IMR-90 (cell line): Measurements from ENCODE around the gene FEM1B. TPM values are rescaled to one million over a fixed set of nuclear protein-coding genes. Genes with fewer than 3 reads are reported as not detected.

ENCODE experiments used
- ATAC-seq: fragments of 200-7000 bp; cut with Tn5 transposase; 2 replicates; pipeline ENCODE4 v1.9.1; 2020; ENCODE audit warnings: low read depth, mild to moderate bottlenecking, moderate library complexity
- BruUV-seq: library from RNA; stranded (reverse); fragments of 400-500 nt; replicated peaks from 2 replicates; lab custom pipeline; 2021; lab: Mats Ljungman, UMichigan
- CTCF ChIA-PET: fragments of 300-600 bp; formaldehyde crosslinking; extraction: SDS; loops from one replicate; lab custom pipeline; 2021; ENCODE audit warnings: antibody characterized with exemption; lab: Yijun Ruan, JAX
- POLR2A ChIA-PET: fragments of 300-600 bp; sonication (Branson Sonifier 250); formaldehyde crosslinking; loops from one replicate; lab custom pipeline; 2022; ENCODE audit warnings: antibody characterized with exemption; ENCODE audit not compliant: unreplicated experiment; lab: Charles Lee
- DNase-seq: peaks from one replicate; pipeline ENCODE4 v3.0.0; 2013
- H2AFZ ChIP-seq: replicated peaks from 2 replicates; pipeline ENCODE3; 2013; ENCODE audit warnings: low read length, mild to moderate bottlenecking; ENCODE audit not compliant: poor library complexity
- H2AK5ac ChIP-seq: 2 replicates; pipeline ENCODE4 v1.6.1; 2013; ENCODE audit warnings: low read depth, low read length, inconsistent platforms
- H2AK9ac ChIP-seq: replicated peaks from 2 replicates; pipeline ENCODE3; 2013; ENCODE audit warnings: mild to moderate bottlenecking, low read depth, low read length, moderate library complexity; ENCODE audit not compliant: poor library complexity
- H2BK120ac ChIP-seq: 2 replicates; pipeline ENCODE4 v1.6.1; 2013; ENCODE audit warnings: low read depth, low read length, inconsistent platforms
- H2BK15ac ChIP-seq: 3 replicates; pipeline ENCODE4 v1.6.1; 2013; ENCODE audit warnings: low read depth, low read length, inconsistent platforms
- H2BK20ac ChIP-seq: 2 replicates; pipeline ENCODE4 v1.6.1; 2013; ENCODE audit warnings: low read depth, mild to moderate bottlenecking, inconsistent platforms, low read length, moderate library complexity
- H2BK5ac ChIP-seq: 2 replicates; pipeline ENCODE4 v1.6.1; 2013; ENCODE audit warnings: mild to moderate bottlenecking, low read depth, low read length, inconsistent platforms; ENCODE audit not compliant: poor library complexity, severe bottlenecking
- H3K14ac ChIP-seq: replicated peaks from 2 replicates; pipeline ENCODE4 v1.6.1; 2013; ENCODE audit warnings: low read depth, low read length, inconsistent platforms
- H3K18ac ChIP-seq: 2 replicates; pipeline ENCODE4 v1.6.1; 2013; ENCODE audit warnings: low read depth, low read length, control low read depth
- H3K23ac ChIP-seq: 2 replicates; pipeline ENCODE4 v1.6.1; 2013; ENCODE audit warnings: low read depth, low read length, inconsistent platforms
- H3K27ac ChIP-seq: 2 replicates; pipeline ENCODE4 v1.5.1; 2013; ENCODE audit warnings: mild to moderate bottlenecking, control low read depth, low read length; ENCODE audit not compliant: insufficient read depth
- H3K27me3 ChIP-seq: 2 replicates; pipeline ENCODE4 v1.6.1; 2013; ENCODE audit warnings: low read length; ENCODE audit not compliant: control insufficient read depth, insufficient read depth
- H3K36me3 ChIP-seq: 2 replicates; pipeline ENCODE4 v1.6.1; 2013; ENCODE audit warnings: low read length, mixed read lengths; ENCODE audit not compliant: control insufficient read depth, insufficient read depth
- H3K4ac ChIP-seq: 2 replicates; pipeline ENCODE4 v1.6.1; 2013; ENCODE audit warnings: low read depth, low read length, inconsistent platforms
- H3K4me1 ChIP-seq: 2 replicates; pipeline ENCODE4 v1.6.1; 2013; ENCODE audit warnings: low read length, mixed read lengths; ENCODE audit not compliant: control insufficient read depth, insufficient read depth
- H3K4me2 ChIP-seq: 2 replicates; pipeline ENCODE4 v1.6.1; 2013; ENCODE audit warnings: low read depth, mild to moderate bottlenecking, control low read depth, low read length, moderate library complexity
- H3K4me3 ChIP-seq: 2 replicates; pipeline ENCODE4 v1.5.1; 2013; ENCODE audit warnings: low read depth, mild to moderate bottlenecking, control low read depth, low read length, moderate library complexity; ENCODE audit not compliant: insufficient read depth
- H3K56ac ChIP-seq: 2 replicates; pipeline ENCODE4 v1.6.1; 2013; ENCODE audit warnings: low read length, inconsistent platforms; ENCODE audit not compliant: insufficient read depth; ENCODE audit errors: extremely low read depth
- H3K79me1 ChIP-seq, 2 experiments: 2 replicates each; pipeline ENCODE4 v1.6.1; 2013; ENCODE audit warnings: low read length in 2 of 2, inconsistent platforms in 1 of 2, low read depth in 1 of 2
- H3K9ac ChIP-seq: 2 replicates; pipeline ENCODE4 v1.6.1; 2013; ENCODE audit warnings: low read depth, low read length, control low read depth
- H3K9me1 ChIP-seq: 2 replicates; pipeline ENCODE4 v1.6.1; 2013; ENCODE audit warnings: low read length, inconsistent platforms; ENCODE audit not compliant: insufficient read depth
- H3K9me3 ChIP-seq: 2 replicates; pipeline ENCODE4 v1.6.1; 2013; ENCODE audit warnings: low read length; ENCODE audit not compliant: control insufficient read depth, insufficient read depth
- H4K20me1 ChIP-seq: 2 replicates; pipeline ENCODE4 v1.6.1; 2013; ENCODE audit warnings: low read length, inconsistent platforms; ENCODE audit not compliant: insufficient read depth
- H4K5ac ChIP-seq: 2 replicates; pipeline ENCODE4 v1.6.1; 2013; ENCODE audit warnings: mild to moderate bottlenecking, low read depth, low read length, control low read depth
- H4K8ac ChIP-seq, 2 experiments: 2 replicates each; pipeline ENCODE4 v1.6.1; 2013; ENCODE audit warnings: low read depth in 2 of 2, low read length in 2 of 2, control low read depth in 1 of 2, inconsistent platforms in 1 of 2
- H4K91ac ChIP-seq: 2 replicates; pipeline ENCODE4 v1.6.1; 2013; ENCODE audit warnings: low read depth, low read length, inconsistent platforms; ENCODE audit not compliant: insufficient read depth
- MAFK ChIP-seq: IDR thresholded peaks from 2 replicates; pipeline ENCODE4 v1.6.1; 2012; ENCODE audit warnings: low read depth, low read length, improper control_type of control experiment
- MAZ ChIP-seq: IDR thresholded peaks from 2 replicates; pipeline ENCODE4 v1.6.1; 2012; ENCODE audit warnings: low read depth, mild to moderate bottlenecking, low read length, improper control_type of control experiment, moderate library complexity, borderline replicate concordance
- MXI1 ChIP-seq: IDR thresholded peaks from 2 replicates; pipeline ENCODE4 v1.6.1; 2012; ENCODE audit warnings: low read depth, mild to moderate bottlenecking, low read length, moderate library complexity, borderline replicate concordance
- RCOR1 ChIP-seq: IDR thresholded peaks from 2 replicates; pipeline ENCODE4 v1.6.1; 2012; ENCODE audit warnings: mild to moderate bottlenecking, low read length, improper control_type of control experiment; ENCODE audit not compliant: insufficient replicate concordance
- SMC3 ChIP-seq: fragments of 150-350 bp; IDR thresholded peaks from 2 replicates; pipeline ENCODE4 v1.6.1; 2016; ENCODE audit warnings: low read depth, mild to moderate bottlenecking, antibody characterized with exemption, low read length, moderate library complexity
- USF2 ChIP-seq: fragments of 150-350 bp; IDR thresholded peaks from 2 replicates; pipeline ENCODE4 v1.6.1; 2017; ENCODE audit warnings: mild to moderate bottlenecking, antibody characterized with exemption, low read length, low read depth
- WGBS, 2 experiments: methylation state at CpG; one replicate each; pipeline versions ENCODE4 v1.1.5 to v1.1.7; 2013; ENCODE audit warnings: missing lambda C conversion rate in 2 of 2; ENCODE audit not compliant: insufficient read length in 1 of 2; ENCODE audit errors: extremely low coverage in 2 of 2; 5-methylcytosine and 5-hydroxymethylcytosine counted together
- dilution Hi-C: fragments of 300-500 bp; cut with HindIII; formaldehyde crosslinking; loops from one replicate; pipeline ENCODE4 v1.14.3; 2018; ENCODE audit warnings: low sequenced_read_pairs; ENCODE audit not compliant: unreplicated experiment
- in situ Hi-C: fragments of 300-500 bp; cut with MboI; formaldehyde crosslinking; loops from 3 replicates; pipeline ENCODE4 v1.14.3; 2019; ENCODE audit warnings: low sequenced_read_pairs, inconsistent platforms, mixed read lengths
- intact Hi-C: fragments of 100-400 bp; cut with micrococcal nuclease; formaldehyde crosslinking; loops from 2 replicates; pipeline ENCODE4 v1.10.0; 2022
- polyA plus RNA-seq, 3 experiments: library from polyadenylated mRNA; depleted of rRNA; stranded (reverse); fragments of >200 nt; gene quantifications; 2 replicates each; pipeline ENCODE4 v1.2.3, GENCODE V29; 2012; ENCODE audit warnings: low replicate concordance in 1 of 3
- total RNA-seq: library from RNA; depleted of rRNA; stranded (reverse); fragments of >200 nt; gene quantifications from 2 replicates; pipeline ENCODE4 v1.2.3, GENCODE V29; 2012

FEM1B gene
- total and polyA plus RNA-seq, 2 of the 4 experiments (the other 2 are of a cell fraction) = 16.9 to 51.4 TPM

DNA sequence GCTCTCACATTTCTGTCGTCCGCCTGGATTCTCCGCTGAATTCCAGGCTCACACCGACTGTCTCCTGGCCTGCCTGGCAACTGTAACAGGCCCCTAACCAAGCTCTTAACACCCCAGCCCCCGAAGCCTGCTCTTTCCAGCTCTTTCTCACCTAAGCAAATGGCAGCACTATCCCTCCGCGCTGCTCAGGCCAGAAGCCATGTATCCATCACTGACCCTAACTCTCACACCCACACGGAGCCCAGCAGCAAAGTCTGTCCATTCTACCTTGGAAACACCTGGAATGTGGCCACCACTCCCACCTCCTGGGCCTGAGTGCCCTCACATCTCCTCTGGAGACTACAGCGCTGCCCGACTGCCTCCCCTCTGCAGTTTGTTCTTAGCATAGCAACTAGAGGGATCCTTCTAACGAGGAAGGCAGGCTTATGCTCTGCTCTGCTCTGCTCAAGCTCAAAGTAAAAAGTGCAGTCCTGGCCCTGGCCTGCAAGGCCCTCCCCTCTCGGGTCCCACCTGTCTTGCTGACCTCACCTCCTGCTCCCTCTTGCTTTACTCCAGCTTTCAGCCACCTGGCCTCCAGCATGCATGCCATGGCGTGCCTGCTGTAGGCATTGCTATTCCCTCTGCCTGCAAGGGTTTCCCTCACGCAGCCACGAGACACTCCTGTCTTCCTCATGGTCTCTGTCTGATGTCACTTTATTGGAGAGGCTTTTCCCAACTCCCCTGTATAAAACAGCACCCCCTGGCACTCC, 27.2 kb downstream of the FEM1B start:
- peaks cover 2% of the 10 kb centered on the region; the same call in 1 of the 2 replicates for H3K9me3 ChIP-seq
- no peak overlapping the region for H2BK20ac ChIP-seq
- H3K14ac ChIP-seq = no peak overlapping the region
- peak overlapping the region; percentile 15; the same call in 1 of the 2 replicates for H3K4ac ChIP-seq
- no peak overlapping the region for H4K91ac ChIP-seq
- no peak overlapping the region for H3K4me2 ChIP-seq
- H3K56ac ChIP-seq = no peak overlapping the region
- dilution Hi-C loops (no loop called here), intact Hi-C loops (loop anchor here (5.0 to 10.0 kb wide), 2 partner anchors 128 to 510 kb away; partner anchors contain the start of gene ITGA11), in situ Hi-C loops (loop anchor here (5.0 to 10.0 kb wide), 3 partner anchors 248 to 570 kb away; no protein-coding TSS in a partner anchor)
- peaks cover 8% of the 10 kb centered on the region; the same call in 1 of the 2 replicates for H3K36me3 ChIP-seq
- peak overlapping the region; percentile 16 for H2AFZ ChIP-seq
- H4K20me1 ChIP-seq = no peaks in the 10 kb centered on the region
- H4K8ac ChIP-seq = no peak overlapping the region
- ChIA-PET POLR2A (no interaction called here), CTCF (no interaction called here)
- BruUV-seq = no TSS peak
- no peak overlapping the region for H3K27ac ChIP-seq
- 66% methylated on average over 12 of the region's 15 CpGs; no CpG with 5 or more reads in 1 of the 2 experiments for WGBS, 2 experiments
- DNase-seq (no peak), ATAC-seq (no peak)
- H3K9ac ChIP-seq = no peak overlapping the region
- no peak overlapping the region for H4K5ac ChIP-seq
- H2BK15ac ChIP-seq = no peak overlapping the region
- H2BK5ac ChIP-seq = no peak overlapping the region
- no peak overlapping the region for H3K4me3 ChIP-seq
- H3K23ac ChIP-seq = no peak overlapping the region
- H2AK9ac ChIP-seq = peak overlapping the region; percentile 12
- TF ChIP-seq RCOR1 (no peak), MXI1 (no peak), MAZ (no peak), MAFK (no peak), USF2 (no peak), SMC3 (no peak)
- H3K4me1 ChIP-seq = peaks cover 11% of the 10 kb centered on the region
- no peak overlapping the region for H2BK120ac ChIP-seq
- H3K27me3 ChIP-seq = no peaks in the 10 kb centered on the region
- peaks cover 5% of the 10 kb centered on the region; the same call in 1 of the 2 replicates for H3K9me1 ChIP-seq
- no peak overlapping the region for H3K18ac ChIP-seq
- peak overlapping the region; percentile 53; the same call in 1 of the 2 replicates for H2AK5ac ChIP-seq
- no peaks in the 10 kb centered on the region for H3K79me1 ChIP-seq
